OCI-LY7 (cell line): Measurements from ENCODE around the gene C16orf74. TPM values are rescaled to one million over a fixed set of nuclear protein-coding genes. Genes with fewer than 3 reads are reported as not detected.

Experiments used
- BruUV-seq: library from RNA; stranded (reverse); fragments of 400-500 nt; replicated peaks from 2 replicates; lab custom pipeline; 2021; lab: Mats Ljungman, UMichigan
- CTCF ChIA-PET: fragments of 300-600 bp; sonication (Branson Sonifier 250); formaldehyde crosslinking; loops from one replicate; lab custom pipeline; 2022; ENCODE audit warnings: antibody characterized with exemption; ENCODE audit not compliant: unreplicated experiment; lab: Charles Lee
- POLR2A ChIA-PET: fragments of 300-600 bp; sonication (Branson Sonifier 250); formaldehyde crosslinking; loops from one replicate; lab custom pipeline; 2022; ENCODE audit warnings: antibody characterized with exemption; lab: Charles Lee
- DNase-seq: peaks from one replicate; pipeline ENCODE4 v3.0.0-alpha.2; 2015; ENCODE audit warnings: low spot score
- H2AFZ ChIP-seq: fragments of 200-600 bp; sonication (generic), shearing (Covaris generic); 2 replicates; pipeline ENCODE4 v1.6.1; 2014; ENCODE audit warnings: mild to moderate bottlenecking, antibody characterized with exemption, low read length, moderate library complexity
- H3K27ac ChIP-seq: fragments of 200-600 bp; sonication (generic); 2 replicates; pipeline ENCODE4 v1.5.1; 2014; ENCODE audit warnings: mixed run types, low read depth, mild to moderate bottlenecking, moderate library complexity, low read length, inconsistent platforms; ENCODE audit not compliant: poor library complexity, severe bottlenecking
- H3K36me3 ChIP-seq: fragments of 200-600 bp; sonication (generic); 2 replicates; pipeline ENCODE4 v1.6.1; 2014; ENCODE audit warnings: mild to moderate bottlenecking, antibody characterized with exemption, low read length, moderate library complexity, mixed read lengths; ENCODE audit not compliant: insufficient read depth
- H3K4me1 ChIP-seq: fragments of 200-600 bp; sonication (generic); 2 replicates; pipeline ENCODE4 v1.5.1; 2014; ENCODE audit warnings: mild to moderate bottlenecking, low read length; ENCODE audit not compliant: insufficient read depth, poor library complexity, severe bottlenecking
- H3K4me2 ChIP-seq: fragments of 200-600 bp; sonication (generic); 2 replicates; pipeline ENCODE4 v1.6.1; 2014; ENCODE audit warnings: mild to moderate bottlenecking, low read length
- H3K4me3 ChIP-seq: fragments of 200-600 bp; sonication (generic); 2 replicates; pipeline ENCODE4 v1.5.1; 2014; ENCODE audit warnings: mild to moderate bottlenecking, low read depth, low read length; ENCODE audit not compliant: poor library complexity, severe bottlenecking
- H3K79me2 ChIP-seq: fragments of 200-600 bp; sonication (generic); 2 replicates; pipeline ENCODE4 v1.6.1; 2016; ENCODE audit warnings: low read depth, mild to moderate bottlenecking, low read length, moderate library complexity, mixed read lengths; ENCODE audit not compliant: insufficient read depth
- H3K9me2 ChIP-seq: fragments of 200-600 bp; sonication (generic); 2 replicates; pipeline ENCODE4 v1.6.1; 2016; ENCODE audit warnings: mild to moderate bottlenecking, low read length, mixed read lengths; ENCODE audit not compliant: insufficient read depth
- H3K9me3 ChIP-seq: fragments of 200-600 bp; sonication (generic); 2 replicates; pipeline ENCODE4 v1.6.1; 2014; ENCODE audit warnings: mild to moderate bottlenecking, mixed run types, low read length, mixed read lengths
- H4K20me1 ChIP-seq: fragments of 200-600 bp; sonication (generic); 2 replicates; pipeline ENCODE4 v1.6.1; 2014; ENCODE audit warnings: mild to moderate bottlenecking, antibody characterized with exemption, low read length, moderate library complexity, mixed read lengths; ENCODE audit not compliant: insufficient read depth
- CTCF ChIP-seq: fragments of 200-600 bp; sonication (generic); conservative IDR thresholded peaks from 2 replicates; pipeline ENCODE4 v1.5.1; 2014; ENCODE audit warnings: mild to moderate bottlenecking, antibody characterized with exemption, low read length, moderate library complexity, mixed read lengths
- EZH2phosphoT487 ChIP-seq: fragments of 200-600 bp; sonication (generic); IDR thresholded peaks from 2 replicates; pipeline ENCODE4 v1.6.1; 2018; ENCODE audit warnings: low read depth, borderline replicate concordance, mild to moderate bottlenecking, mixed run types, antibody characterized with exemption, low read length, moderate library complexity, mixed read lengths
- intact Hi-C: fragments of 100-400 bp; cut with micrococcal nuclease; formaldehyde crosslinking; loops from one replicate; pipeline ENCODE4 v1.10.0; 2022; ENCODE audit not compliant: unreplicated experiment
- total RNA-seq, 2 experiments: library from RNA; depleted of rRNA in 1 of 2; stranded (reverse); fragments of >200 nt in 1 of 2; shearing (Covaris generic) in 1 of 2; gene quantifications; 2 replicates each; pipeline ENCODE4 v1.2.3, GENCODE V29; 2014 to 2022

The C16orf74 gene
- total RNA-seq, 2 experiments from 2014 or later, result 6.8 to 9.7 TPM

DNA sequence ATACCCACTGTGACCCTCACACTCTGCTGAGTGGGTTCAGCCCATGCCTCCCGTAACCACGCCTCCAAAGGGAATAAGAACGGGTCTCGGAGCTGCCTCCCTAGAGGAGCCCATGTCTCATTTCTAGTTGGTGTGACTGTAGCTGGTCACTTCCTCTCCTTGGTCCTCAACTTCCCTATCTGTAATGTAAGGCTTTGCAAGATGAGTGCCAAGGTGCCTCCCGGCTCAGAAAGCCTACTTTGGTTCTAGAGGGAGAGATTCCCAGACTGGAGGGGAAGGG, 20.8 kb downstream of the C16orf74 start:
- CTCF ChIA-PET, result no interaction called here
- no TSS peak for BruUV-seq
- POLR2A ChIA-PET, result no interaction called here
- no peaks in the 10 kb centered on the region for H3K36me3 ChIP-seq
- no peak for DNase-seq
- H4K20me1 ChIP-seq, result no peaks in the 10 kb centered on the region
- H3K27ac ChIP-seq, result no peak overlapping the region
- H2AFZ ChIP-seq, result no peak overlapping the region
- peaks cover 24% of the 10 kb centered on the region for H3K4me1 ChIP-seq
- intact Hi-C loops, result no loop called here
- H3K4me3 ChIP-seq, result no peak overlapping the region
- TF ChIP-seq EZH2phosphoT487 (no peak), CTCF (no peak)
- H3K9me3 ChIP-seq, result no peaks in the 10 kb centered on the region
- no peaks in the 10 kb centered on the region for H3K9me2 ChIP-seq
- H3K4me2 ChIP-seq, result no peak overlapping the region
- H3K79me2 ChIP-seq, result no peaks in the 10 kb centered on the region

DNA sequence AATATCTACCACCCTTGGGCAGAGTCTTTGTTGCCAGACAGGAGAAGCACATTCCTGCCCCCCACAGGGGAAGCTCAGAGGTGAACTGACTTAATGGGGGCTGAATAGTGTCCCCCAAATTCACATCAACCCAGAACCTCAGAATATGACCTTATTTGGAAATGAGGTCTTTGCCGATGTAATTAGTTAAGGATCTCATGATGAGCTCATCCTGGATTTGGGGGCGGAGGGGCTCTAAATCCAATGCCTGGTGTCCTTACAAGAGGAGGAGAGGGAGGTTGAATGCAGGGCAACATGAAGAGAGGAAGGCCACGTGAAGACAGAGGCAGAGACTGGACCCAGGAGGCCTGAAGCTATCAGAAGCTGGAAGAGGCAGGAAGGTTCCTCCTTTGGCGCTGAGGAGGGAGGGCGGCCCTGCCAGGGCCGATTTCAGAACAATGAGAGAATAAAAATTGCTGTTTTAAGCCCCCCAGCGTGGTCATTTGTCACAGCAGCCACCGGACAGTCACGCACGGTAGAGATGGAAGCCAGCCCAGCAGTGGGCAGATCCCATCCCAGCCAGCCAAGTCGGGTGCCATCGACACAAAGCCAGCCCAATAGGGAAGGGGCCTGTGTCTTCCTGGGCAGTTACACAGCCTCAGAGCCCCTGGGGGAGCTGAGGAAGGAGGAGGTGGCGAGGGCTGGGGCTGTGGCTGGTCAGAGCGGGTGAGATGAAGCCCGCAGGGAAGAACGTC, 21.3 kb downstream of the C16orf74 start:
- BruUV-seq, result no TSS peak

More for the DNA sequence above, 21.3 kb downstream of the C16orf74 start:
- no peak for DNase-seq
- H3K4me1 ChIP-seq, result peaks cover 19% of the 10 kb centered on the region
- no peak overlapping the region for H3K4me3 ChIP-seq
- no peak overlapping the region for H2AFZ ChIP-seq
- H3K9me2 ChIP-seq, result no peaks in the 10 kb centered on the region
- ChIA-PET POLR2A (no interaction called here), CTCF (no interaction called here)
- H3K4me2 ChIP-seq, result no peak overlapping the region
- no peak overlapping the region for H3K27ac ChIP-seq
- no peaks in the 10 kb centered on the region for H3K36me3 ChIP-seq
- TF ChIP-seq CTCF, result no peak
- no peak for TF ChIP-seq EZH2phosphoT487
- H3K79me2 ChIP-seq, result no peaks in the 10 kb centered on the region
- H4K20me1 ChIP-seq, result no peaks in the 10 kb centered on the region
- intact Hi-C loops, result no loop called here
- H3K9me3 ChIP-seq, result no peaks in the 10 kb centered on the region
